ENCODE results near the gene P2RX1.

The P2RX1 gene

DNA sequence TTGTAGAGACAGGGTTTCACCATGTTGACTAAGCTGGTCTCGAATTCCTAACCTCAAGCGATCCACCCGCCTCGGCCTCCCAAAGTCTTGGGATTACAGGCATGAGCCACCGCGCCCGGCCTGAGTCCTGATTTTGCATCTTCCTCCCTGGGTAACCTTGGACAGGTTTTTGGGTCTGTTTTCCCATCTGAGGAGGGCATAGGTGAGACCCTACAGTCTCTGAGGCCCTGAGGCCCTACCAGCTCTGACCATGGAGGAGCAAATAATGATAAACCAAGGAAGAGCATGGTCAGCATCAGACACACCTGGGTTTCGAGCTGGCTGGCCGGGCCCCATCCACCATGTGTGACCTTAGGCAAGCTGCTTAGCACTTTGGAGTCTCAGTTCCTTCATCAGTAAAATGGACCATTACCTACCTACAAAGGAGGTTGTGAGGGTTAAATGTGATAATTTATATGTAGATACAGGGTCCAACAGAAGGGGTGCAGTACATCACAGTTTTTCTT, 69.0 kb downstream of the P2RX1 start:
- 0 out of 2 replicates have a peak, but pooled peaks cover 5% of the 10 kb centered on the region for H3F3A ChIP-seq (ENCODE audit: insufficient read depth)
- H3K9me3 ChIP-seq (ENCODE audit: insufficient read depth, low read length) = no peaks in the 10 kb centered on the region
- TF ChIP-seq CTCF (IDR thresholded peaks at IDR 0.05; ENCODE audit: insufficient read depth, low read length, poor library complexity, severe bottlenecking) (no peak), EZH2phosphoT487 (conservative IDR thresholded peaks at IDR 0.05; ENCODE audit: low read length) (no peak)
- peaks cover 19% of the 10 kb centered on the region for H3K79me2 ChIP-seq (ENCODE audit: insufficient read depth, low read length)
- H3K9me2 ChIP-seq (replicated peaks; ENCODE audit: insufficient read depth, low read length) = no peaks in the 10 kb centered on the region
- no peaks in the 10 kb centered on the region for H4K20me1 ChIP-seq (ENCODE audit: low read depth, low read length)
- no peak overlapping the region for H3K4me2 ChIP-seq (ENCODE audit: low read depth, low read length, poor library complexity, severe bottlenecking)
- H2AFZ ChIP-seq (ENCODE audit: low read depth, low read length, severe bottlenecking) = no peak overlapping the region
- no peak overlapping the region for H3K9ac ChIP-seq (ENCODE audit: low read length)
- no peak overlapping the region for H3K4me3 ChIP-seq (ENCODE audit: insufficient read depth, low read length, poor library complexity, severe bottlenecking)
- no peaks in the 10 kb centered on the region for H3K27me3 ChIP-seq (ENCODE audit: low read length)
- H3K36me3 ChIP-seq (ENCODE audit: low read length) = no peaks in the 10 kb centered on the region
- H3K27ac ChIP-seq (ENCODE audit: low read depth, low read length) = no peak overlapping the region
